HG03045 (cell line): Measurements from ENCODE around the gene SLC35F3.
"Not testable (repeated sequence)": the region's sequence is repeated elsewhere in the genome, so short reads cannot be mapped to it uniquely, and the experiment has no call there.

Experiments
- ATAC-seq: cut with Tn5 transposase; IDR thresholded peaks from one replicate; pipeline ENCODE4 v1.9.1; 2021; ENCODE audit warnings: mild to moderate bottlenecking, moderate library complexity; ENCODE audit not compliant: unreplicated experiment

The SLC35F3 gene

DNA sequence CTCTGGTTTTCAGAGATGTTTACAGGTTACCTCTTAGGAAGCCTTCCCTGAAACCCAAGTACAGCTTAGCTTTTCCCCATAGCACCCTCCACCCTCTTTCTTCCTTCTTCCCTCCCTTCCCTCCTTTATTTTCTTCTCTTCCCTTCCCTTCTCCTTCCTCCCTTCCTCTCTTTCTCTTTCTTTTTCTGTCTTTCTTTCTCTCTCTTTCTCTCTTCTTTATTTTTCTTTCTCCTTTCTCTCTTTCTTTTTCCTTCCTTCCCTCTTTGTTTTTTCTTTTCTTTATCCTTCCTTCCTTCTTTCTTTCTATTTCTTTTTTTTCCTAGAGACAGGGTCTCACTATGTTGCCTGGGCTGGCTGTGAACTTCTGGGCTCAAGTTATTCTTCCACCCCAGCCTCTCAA is 231.6 kb downstream of the SLC35F3 start:
- no peak for ATAC-seq

DNA sequence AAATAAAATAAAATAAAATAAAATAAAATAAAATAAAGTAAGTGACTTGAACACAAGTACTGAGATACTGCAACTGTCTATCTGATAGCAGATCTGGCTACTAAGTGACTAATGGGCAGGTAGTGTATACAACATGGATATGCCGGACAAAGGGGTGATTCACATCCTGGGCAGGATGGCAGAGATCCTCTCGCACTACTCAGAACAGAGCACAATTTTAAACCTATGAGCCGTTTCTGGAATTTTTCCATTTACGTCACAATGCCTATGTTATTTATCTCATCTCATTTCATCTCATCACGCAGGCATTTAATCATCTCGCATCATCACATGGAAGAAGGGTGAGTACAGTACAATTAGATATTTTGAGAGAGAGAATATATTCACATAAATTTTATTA is 235.5 kb downstream of the SLC35F3 start:
- ATAC-seq = no peak

DNA sequence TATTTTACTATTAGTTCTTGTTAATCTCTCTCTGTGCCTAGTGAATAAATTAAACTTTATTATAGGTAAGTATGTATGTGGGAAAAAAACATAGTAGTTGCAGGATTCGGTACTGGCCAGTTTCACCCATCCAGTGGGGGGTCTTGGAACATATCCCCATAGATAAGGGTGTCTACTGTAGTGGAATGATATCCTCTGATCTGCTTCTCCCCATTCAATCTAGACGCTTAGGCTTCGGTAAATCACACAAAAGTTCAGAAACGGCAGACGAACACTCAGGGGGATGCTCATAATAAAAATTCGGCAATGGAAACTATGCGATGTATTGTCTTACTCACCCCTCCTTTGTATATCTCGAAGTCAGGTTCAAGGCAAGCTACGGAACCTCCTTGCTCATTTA is 235.9 kb downstream of the SLC35F3 start:
- ATAC-seq = no peak

DNA sequence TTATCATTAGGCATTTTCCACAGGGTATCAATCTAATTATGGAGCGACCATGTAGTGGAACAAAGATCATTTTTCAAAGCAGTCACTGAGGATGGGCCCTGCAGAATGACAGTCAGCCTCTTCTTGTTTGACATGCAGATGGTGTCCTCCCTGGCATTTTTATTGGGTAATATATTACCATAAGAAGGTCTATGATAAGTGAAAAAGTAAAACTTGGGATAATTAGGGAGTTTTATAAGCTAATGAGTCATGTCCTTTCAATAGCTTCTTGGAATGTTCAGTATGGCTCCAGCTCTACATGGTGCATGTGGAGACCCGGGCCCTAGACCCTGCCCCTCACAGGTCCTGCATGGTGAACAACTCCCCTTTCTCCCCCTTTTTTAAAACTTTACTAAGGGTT is 236.5 kb downstream of the SLC35F3 start:
- no peak for ATAC-seq

DNA sequence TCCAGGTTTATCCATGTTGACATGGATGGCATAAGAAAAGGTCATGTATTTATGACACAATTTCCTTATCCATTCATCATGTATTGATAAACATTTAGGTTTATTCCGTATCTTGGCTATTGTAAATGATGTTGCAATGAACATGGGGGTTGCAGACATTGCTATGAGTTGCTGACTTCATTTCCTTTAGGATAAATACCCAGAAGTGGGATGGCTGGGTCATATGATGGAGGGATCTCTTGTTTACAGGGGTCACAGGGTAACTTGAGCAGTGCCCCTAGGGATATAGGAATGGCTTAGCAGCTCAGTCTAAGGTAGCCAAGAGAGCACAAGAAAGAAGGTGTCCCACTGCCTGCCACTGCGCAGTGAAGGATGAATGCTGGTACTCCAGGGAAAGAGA is 239.2 kb downstream of the SLC35F3 start:
- ATAC-seq = no peak

DNA sequence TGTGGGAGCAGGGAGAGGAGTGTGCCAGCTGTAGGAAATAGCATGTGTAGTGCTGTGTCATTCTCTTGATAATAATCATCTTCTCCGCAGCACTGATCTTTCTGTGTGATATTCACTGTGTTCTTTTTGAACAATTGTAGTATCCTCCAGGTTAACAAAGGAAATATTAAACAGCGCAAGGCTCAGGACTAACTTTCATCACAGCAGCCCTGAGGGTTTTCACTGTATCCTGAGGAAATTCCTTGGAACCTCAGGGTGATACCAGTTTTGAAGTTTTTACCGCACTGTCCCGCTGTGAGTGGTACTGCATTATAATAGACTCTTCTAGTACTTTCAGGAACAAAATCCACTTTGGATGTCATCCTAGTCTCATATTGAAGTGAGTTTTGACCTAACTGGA is 240.4 kb downstream of the SLC35F3 start:
- ATAC-seq = no peak

DNA sequence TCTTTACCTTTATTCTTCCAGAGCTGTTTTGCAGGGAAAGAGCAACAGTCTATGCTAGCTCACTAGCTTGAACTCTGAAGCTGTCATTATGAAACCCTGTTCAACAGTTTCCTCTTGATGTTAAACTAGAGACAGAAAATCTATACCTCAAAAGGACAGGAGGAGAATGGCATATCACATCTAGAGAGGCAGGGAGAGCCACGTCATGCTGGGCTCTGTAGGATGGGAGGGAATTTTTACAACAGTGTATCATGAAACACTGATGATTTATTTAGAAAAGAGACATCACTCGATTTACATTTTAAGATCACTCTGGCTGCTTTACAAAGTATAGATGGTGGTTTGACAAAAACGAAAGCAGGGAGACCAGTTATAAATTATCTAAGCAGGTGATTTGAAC is 243.9 kb downstream of the SLC35F3 start:
- ATAC-seq = no peak

DNA sequence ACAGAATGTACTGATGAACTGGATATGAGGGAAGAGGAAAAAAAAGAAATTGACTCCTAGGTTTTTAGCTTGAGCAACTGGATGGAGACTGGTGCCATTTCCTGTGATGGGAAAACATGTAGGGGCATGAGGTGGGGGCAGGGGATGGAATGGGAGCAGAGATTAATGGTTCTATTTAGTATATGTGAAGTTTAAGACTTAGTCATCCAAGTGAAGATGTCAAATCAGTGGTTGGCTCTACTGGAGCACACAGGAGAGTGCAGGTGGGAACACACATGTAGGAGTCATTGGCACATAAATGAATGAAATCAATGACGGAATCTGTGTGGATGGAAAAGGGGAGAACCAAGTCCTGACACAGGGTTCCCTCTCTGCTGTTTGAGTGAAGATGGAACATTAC is 244.3 kb downstream of the SLC35F3 start:
- no peak for ATAC-seq

DNA sequence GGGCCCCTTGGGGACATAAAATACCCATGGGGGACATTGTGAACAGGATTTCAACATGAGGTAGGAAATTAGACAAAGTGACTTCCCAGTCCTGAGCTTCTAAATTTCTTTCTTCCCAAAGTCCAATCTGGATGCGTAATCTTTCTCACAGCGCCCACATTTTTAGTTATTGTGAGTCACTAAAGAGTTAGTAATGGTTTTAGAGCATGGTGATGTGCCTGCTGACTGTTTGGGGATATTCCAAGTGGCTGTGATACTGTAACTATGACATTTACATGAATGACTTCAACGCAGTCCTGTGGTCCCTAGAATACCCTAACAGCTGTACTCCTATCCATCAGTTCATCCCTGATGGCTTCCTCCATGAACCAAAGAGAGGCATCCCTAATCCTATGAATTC is 244.7 kb downstream of the SLC35F3 start:
- no peak for ATAC-seq

DNA sequence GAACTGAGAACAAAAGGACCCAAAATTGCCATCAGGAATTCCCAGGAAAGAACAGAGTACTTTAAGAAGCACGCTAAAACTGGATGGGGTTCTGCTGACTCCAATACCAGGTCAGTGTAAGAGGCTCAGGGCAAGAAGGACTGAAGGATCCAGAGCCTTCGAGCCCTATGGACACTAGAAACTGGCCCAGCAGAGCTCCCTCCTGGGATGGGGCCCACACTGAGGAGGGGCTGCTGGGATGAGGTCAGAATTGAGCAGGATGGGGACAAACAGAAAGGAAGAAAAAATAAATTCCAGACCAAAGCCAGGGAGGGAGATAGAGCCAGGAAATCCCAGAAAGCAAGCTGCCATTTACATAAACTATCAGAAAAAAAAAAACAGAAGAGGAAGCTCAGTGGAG is 246.4 kb downstream of the SLC35F3 start:
- ATAC-seq = no peak

DNA sequence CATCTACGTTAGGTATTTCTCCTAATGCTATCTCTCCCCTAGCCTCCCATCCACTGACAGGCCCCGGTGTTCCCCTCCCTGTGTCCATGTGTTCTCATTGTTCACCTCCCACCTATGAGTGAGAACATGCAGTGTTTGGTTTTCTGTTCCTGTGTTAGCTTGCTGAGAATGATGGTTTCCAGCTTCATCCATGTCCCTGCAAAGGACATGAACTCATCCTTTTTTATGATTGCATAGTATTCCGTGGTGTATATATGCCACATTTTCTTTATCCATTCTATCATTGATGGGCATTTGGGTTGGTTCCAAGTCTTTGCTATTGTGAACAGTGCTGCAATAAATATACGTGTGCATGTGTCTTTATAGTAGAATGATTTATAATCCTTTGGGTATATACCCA is 247.9 kb downstream of the SLC35F3 start:
- ATAC-seq = not testable (repeated sequence)

DNA sequence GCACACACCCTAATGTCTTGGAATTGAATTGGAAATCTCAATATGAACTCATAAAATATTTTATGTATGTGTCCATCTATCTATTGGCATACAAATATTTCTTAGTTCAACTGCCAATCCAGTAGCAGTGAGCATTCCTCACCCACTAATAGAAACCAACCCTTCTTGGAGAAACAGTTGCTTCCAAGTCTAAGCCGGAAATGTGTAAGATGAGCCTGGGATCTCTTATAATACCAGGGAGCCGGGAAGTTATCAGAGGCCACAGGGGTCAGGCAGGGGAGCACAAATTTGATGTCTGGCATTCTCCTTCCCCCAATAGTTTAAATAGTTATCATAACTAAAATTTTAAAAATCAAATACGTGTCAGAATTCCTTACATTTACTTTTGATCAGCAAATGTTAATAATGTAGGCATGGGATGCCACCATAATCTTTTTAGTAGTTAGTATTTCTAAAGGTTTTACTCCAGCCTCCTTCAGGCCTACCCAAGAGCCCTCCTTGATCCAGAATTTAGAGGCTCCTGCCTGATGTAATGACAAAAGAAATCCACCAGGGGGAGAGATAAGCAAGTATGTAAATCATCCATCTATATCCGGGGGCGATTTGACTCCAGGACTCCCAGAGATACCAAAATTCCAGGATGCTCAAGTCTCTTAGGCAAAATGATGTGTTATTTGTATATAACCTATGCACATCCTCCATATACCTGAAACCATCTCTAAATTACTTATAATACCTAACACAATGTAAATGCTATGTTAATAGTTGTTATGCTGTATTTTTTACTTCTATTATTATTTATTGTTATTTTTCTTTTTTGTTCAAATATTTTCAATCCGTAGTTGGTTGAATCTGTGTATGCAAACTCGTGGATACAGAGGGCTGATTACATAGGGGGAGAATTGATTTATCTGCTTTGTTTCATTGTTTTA is 250.1 kb downstream of the SLC35F3 start:
- ATAC-seq = no peak

DNA sequence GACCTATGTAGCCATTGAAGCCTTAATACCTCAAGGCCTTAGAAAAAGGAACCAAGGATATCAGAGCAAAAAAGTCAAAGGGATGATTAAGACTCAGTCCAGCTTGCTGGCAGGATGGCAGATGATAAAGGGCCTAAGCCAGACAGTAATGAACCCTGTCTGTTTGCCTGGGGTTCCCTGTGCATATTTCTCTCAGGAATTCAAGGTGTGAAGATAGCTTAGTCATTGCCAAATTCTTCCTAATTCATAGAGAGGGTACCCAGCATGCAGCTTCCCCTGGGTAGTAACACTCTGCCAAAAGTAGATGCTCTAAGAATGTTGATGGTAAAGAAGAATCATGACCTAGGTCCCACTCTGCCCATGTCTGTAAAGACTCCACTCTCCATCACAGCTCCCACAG is 258.2 kb downstream of the SLC35F3 start:
- ATAC-seq = no peak

DNA sequence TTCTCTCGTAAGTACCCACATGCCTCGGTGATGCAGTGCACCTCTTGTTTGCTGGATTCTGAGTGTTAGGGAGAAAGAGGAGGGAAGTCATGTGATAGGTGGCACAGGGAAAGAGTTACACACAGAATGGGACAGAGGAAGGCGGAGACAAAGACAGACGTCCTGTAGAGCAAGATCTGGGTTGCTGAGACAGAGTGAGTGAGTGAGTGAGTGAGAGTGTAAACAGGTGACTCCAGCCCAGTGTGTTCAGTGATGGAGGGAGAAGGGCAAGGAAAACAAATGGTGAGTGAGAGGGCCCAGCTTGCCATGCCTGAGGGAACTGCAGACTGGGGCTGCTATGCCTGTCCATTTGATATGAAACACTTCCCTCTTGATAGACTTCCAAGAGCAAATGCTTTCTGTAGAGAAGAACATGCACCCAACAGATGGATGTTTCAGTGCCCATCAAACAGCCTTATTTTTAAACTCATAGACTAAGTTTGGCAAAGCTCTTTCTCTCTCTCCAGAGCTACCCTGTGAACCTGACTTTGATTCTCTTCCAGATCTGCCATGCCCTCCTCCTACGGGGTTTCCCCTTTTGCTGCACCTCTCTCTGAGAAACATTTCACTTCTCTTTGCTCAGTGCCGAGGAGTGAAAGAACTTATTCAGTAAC is 258.9 kb downstream of the SLC35F3 start:
- ATAC-seq = no peak

DNA sequence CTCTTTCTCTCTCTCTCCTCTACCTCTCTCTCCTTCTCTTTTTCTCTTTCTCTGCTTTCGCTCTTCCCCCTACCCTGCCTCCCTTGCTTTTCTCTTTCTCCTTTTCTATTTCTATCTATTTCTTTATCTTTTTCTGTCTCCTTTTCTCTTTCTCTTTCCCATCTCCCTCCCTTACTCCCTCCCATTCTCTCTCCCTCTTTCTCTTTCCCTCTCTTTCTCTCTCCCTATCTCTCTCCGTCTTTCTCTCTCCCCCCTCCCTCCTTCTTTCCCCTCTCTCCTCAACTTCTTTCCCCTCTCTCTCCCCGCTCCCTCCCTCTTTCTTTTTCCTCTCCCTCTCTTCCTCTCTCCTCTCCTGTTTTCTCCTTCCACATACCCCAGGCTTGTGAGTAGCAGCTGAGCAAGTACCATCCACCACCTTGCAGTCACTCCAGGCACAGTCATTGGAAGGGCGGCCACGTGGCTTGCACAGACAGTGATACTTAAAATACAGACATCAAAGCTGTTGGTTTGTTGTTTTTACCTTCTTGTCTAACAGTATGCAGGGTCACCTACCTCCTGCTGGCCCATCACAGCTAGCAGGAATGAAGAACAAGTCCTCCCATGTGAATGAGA is 259.7 kb downstream of the SLC35F3 start:
- ATAC-seq = no peak

DNA sequence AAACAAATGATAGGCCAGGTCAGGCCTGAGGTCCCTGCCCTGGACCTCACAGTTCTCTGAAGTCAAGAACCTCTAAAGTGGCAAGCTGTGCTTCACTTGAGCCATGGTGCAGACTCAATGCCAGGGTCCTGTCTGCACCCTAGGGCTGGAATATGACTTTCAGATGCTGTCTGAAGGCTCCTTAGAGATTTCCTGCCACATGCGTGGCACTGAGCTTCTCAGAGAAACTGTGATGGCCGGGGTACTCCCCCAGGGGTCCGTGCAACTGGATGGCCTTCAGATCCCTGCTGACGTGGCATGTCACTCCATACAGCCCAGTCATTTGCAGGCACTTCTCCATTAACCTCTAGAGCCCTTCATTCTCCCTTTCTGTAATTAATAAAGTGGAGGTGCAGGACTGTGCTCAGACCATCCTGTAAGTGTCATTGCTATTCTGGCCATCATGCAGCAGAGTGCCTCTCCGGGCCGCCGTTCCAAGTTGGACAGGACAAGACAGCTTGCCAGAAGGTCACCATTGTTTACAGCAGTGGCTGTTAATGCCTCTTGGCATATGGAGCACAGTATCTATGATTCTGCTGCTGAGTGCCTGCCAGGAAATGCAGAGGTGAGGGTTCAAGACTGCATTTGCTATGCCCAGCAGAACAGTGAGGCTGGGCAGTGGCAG is 263.7 kb downstream of the SLC35F3 start:
- ATAC-seq = no peak

DNA sequence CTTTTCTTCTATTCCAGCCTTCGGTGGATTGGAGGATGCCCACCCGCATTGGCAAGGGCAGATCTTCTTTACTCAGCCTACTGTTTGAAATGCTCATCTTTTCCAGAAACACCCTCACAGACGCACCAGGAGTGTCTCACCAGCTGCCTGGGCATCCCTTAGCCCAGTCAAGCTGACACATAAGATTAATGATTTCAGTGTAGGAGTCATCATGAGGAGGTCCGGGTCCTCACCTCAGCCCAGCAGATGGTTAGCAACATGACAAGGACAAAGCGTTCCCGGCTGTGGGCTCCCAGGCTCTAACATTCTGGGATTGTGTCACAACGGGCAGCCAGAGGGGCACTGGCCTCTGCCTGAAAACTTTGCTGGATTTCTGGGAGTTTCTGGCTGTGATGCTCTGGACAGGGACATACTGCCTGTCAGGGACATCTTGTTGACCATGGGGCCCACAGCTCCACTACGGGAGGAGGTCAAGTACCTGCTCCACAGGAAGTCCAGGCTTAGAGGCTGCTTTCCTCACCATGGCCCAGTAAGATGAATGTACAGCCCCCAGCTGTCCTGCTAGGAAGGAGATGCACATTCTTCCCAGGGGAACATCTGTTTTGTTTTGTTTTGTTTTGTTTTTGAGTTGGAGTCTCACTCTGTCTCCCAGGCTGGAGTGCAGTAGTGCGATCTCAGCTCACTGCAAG is 264.8 kb downstream of the SLC35F3 start:
- no peak for ATAC-seq

DNA sequence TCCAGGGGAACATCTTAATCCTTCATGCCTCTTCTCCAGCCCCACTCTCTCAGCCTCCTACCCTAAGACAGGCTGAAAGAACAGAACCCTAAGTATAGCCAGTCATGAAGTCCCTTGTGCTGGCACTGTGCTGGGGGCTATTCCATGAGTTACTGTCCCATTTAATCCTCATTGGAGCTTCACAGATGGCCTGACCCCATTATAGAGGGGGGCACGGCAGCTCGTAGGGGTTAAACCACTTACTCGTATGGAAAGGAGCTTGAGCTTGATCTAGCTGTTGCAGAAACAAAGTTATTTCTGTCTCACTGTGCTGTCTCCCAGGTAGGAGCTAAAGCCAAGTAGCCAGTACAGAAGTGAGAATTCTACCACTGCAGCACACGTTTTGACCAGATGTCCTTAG is 265.6 kb downstream of the SLC35F3 start:
- ATAC-seq = no peak

DNA sequence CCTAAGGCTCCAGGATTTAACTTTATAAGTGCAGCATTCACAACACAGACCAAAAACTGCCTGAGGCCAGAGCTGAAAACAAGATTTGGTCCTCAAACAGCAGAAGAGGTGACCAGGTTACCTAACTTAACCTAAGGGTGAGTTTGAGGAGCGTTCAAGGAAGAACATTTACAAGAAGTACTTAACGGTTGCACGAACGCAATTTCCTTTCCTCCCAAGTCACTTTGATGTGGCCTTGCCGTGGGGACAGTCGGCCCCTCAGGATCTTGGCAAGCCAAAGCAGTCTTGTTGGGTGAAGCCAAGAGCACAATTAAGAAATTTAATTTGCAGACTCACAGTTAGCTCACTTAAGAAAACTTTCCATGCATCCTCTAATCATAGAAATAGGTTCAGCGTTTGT is 266.1 kb downstream of the SLC35F3 start:
- no peak for ATAC-seq

DNA sequence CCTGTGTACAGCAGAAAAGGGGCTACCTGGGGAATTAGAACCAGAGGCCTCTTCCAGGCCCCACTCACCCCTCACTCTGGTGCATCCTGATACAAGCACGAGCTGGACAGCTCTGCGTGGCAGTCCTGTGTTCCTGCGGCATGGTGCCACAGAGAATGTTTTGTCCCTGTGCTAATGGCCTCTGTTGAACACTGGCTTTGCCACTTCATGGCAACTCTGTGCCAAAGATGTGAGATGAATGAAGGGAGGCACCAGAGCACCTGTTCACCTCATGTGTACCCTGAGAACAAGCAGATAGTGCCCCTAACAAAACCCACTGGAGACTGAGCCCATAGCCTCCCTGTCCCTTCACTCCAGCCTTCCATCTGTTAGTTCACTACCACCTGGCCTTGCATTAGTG is 269.5 kb downstream of the SLC35F3 start:
- ATAC-seq = no peak

DNA sequence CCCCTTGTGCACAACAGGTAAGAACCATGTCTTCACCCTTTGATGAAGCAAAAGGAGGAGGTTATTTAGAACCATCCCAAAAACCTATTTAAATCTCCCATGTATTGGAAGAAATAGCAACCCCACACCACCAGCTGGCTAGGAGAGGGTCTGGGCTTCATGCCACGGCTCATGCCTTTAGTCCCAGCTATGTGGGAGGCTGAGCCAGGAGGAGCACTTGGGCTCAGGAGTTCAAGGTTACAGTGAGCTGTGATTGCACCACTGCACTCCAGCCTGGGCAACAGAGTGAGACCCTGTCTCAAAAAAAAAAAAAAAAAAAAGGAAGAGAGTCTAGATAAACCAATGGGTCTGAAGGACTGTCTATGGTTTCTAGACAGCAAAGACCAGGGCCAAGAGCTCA is 270.9 kb downstream of the SLC35F3 start:
- no peak for ATAC-seq
